Loucy (cell line): ENCODE data around the gene LRRC73.

Source experiments
- H2AFZ ChIP-seq: fragments of 200-600 bp; sonication (generic); 2 replicates; pipeline ENCODE4 v1.6.0; 2016; ENCODE audit warnings: antibody characterized with exemption, mild to moderate bottlenecking, low read length, moderate library complexity
- H3F3A ChIP-seq: fragments of 200-600 bp; 2 replicates; pipeline ENCODE4 v1.6.0; 2016; ENCODE audit warnings: antibody characterized with exemption, low read depth, mild to moderate bottlenecking
- H3K27me3 ChIP-seq: fragments of 200-600 bp; sonication (generic); 2 replicates; pipeline ENCODE4 v1.6.1; 2014; ENCODE audit warnings: low read length, mild to moderate bottlenecking; ENCODE audit not compliant: insufficient read depth, poor library complexity, severe bottlenecking
- H3K36me3 ChIP-seq: fragments of 200-600 bp; sonication (generic); 2 replicates; pipeline ENCODE4 v1.6.1; 2016; ENCODE audit warnings: low read length; ENCODE audit not compliant: insufficient read depth
- H3K4me1 ChIP-seq: fragments of 200-600 bp; sonication (generic); 2 replicates; pipeline ENCODE4 v1.5.1; 2014; ENCODE audit warnings: low read length, mild to moderate bottlenecking; ENCODE audit not compliant: insufficient read depth, poor library complexity, severe bottlenecking
- H3K4me2 ChIP-seq: fragments of 200-600 bp; sonication (generic); 2 replicates; pipeline ENCODE4 v1.6.0; 2014; ENCODE audit warnings: antibody characterized with exemption, low read length, low read depth, mild to moderate bottlenecking; ENCODE audit not compliant: poor library complexity, severe bottlenecking
- H3K4me3 ChIP-seq: fragments of 200-600 bp; sonication (generic); 2 replicates; pipeline ENCODE4 v1.5.1; 2014; ENCODE audit warnings: low read length, mild to moderate bottlenecking, mixed read lengths; ENCODE audit not compliant: poor library complexity, severe bottlenecking
- H3K79me2 ChIP-seq: fragments of 200-600 bp; sonication (generic); 2 replicates; pipeline ENCODE4 v1.6.1; 2014; ENCODE audit warnings: low read length; ENCODE audit not compliant: insufficient read depth
- H3K9ac ChIP-seq: fragments of 200-600 bp; sonication (generic); 2 replicates; pipeline ENCODE4 v1.6.0; 2014; ENCODE audit warnings: mild to moderate bottlenecking, low read depth, low read length, moderate library complexity; ENCODE audit not compliant: poor library complexity, severe bottlenecking
- H3K9me2 ChIP-seq: fragments of 200-600 bp; sonication (generic); replicated peaks from 2 replicates; pipeline ENCODE4 v1.6.1; 2016; ENCODE audit warnings: low read depth, low read length, mixed read lengths
- H3K9me3 ChIP-seq: fragments of 200-600 bp; sonication (generic); 2 replicates; pipeline ENCODE4 v1.6.1; 2014; ENCODE audit warnings: mild to moderate bottlenecking, antibody characterized with exemption, low read length, low read depth; ENCODE audit not compliant: insufficient read depth
- H4K20me1 ChIP-seq: fragments of 200-600 bp; sonication (generic); 2 replicates; pipeline ENCODE4 v1.6.0; 2014; ENCODE audit warnings: antibody characterized with exemption, low read length, mild to moderate bottlenecking; ENCODE audit not compliant: insufficient read depth, poor library complexity, severe bottlenecking
- EZH2phosphoT487 ChIP-seq: fragments of 200-600 bp; IDR thresholded peaks from 2 replicates; pipeline ENCODE4 v1.6.1; 2018; ENCODE audit warnings: antibody characterized with exemption, mild to moderate bottlenecking, moderate library complexity, borderline replicate concordance
- TF ChIP-seq, protein P1 (sequence below): fragments of 200-600 bp; sonication (generic); conservative IDR thresholded peaks from 2 replicates; pipeline ENCODE4 v1.5.1; 2014; ENCODE audit warnings: mild to moderate bottlenecking, antibody characterized with exemption, low read length

LRRC73 gene

DNA sequence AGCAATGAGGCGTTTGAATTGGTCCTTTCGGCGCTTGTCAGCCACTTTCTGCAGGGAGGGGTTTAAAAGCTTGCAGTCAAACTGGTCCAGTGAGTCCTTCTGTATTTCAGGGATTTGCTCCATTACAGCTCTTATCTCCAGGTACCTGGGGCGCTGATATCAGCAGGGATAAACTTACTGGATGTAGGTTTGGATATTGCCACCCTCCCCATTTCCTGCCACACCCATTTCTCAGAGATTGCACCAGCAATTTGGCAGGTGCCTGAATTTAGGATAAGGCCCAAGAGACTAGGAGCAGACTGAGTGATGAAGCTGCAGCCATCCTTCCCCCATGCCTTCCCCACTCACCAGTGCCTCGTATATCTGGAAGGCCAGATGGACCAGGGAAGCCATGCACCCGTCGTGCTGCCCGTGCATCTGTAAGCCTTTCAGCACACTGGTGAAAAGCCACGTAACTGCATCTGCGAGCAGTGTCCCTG, 14.4 kb upstream of the LRRC73 start:
- Histone ChIP-seq H3K9ac (no peak overlapping the region), H3K27me3 (no peaks in the 10 kb centered on the region), H3K4me1 (no peaks in the 10 kb centered on the region), H3F3A (no peaks in the 10 kb centered on the region), H3K4me2 (no peak overlapping the region), H3K9me3 (no peaks in the 10 kb centered on the region), H2AFZ (no peak overlapping the region), H3K9me2 (no peaks in the 10 kb centered on the region), H3K79me2 (peaks cover 7% of the 10 kb centered on the region; the same call in 1 of the 2 replicates), H3K4me3 (no peak overlapping the region), H3K36me3 (peaks cover 98% of the 10 kb centered on the region; the same call in 1 of the 2 replicates), H4K20me1 (no peaks in the 10 kb centered on the region)
- TF ChIP-seq, protein P1, sequence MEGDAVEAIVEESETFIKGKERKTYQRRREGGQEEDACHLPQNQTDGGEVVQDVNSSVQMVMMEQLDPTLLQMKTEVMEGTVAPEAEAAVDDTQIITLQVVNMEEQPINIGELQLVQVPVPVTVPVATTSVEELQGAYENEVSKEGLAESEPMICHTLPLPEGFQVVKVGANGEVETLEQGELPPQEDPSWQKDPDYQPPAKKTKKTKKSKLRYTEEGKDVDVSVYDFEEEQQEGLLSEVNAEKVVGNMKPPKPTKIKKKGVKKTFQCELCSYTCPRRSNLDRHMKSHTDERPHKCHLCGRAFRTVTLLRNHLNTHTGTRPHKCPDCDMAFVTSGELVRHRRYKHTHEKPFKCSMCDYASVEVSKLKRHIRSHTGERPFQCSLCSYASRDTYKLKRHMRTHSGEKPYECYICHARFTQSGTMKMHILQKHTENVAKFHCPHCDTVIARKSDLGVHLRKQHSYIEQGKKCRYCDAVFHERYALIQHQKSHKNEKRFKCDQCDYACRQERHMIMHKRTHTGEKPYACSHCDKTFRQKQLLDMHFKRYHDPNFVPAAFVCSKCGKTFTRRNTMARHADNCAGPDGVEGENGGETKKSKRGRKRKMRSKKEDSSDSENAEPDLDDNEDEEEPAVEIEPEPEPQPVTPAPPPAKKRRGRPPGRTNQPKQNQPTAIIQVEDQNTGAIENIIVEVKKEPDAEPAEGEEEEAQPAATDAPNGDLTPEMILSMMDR, result no peak
- TF ChIP-seq EZH2phosphoT487, result no peak

DNA sequence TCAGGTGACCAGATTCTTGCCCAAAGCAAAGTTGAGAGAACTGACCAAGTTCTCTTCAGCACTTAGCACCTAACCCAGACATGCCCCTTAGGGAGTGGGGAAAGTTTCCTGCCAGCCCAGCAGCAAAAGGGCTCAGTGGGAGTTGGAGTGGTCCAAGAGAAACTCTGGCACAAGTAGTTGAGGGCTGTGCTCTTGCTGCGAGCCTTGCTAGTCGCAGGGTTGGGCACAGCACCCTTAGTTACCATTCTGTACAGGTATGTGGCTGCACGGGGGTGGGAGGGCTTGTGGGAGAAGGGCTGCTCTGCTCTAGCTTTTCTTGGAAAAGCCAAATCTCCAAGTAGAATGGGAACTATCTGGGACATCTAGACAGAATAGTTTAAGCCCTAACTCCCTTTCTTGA, 13.1 kb upstream of the LRRC73 start:
- Histone ChIP-seq H3K9me3 (no peaks in the 10 kb centered on the region), H2AFZ (no peak overlapping the region), H3K9me2 (no peaks in the 10 kb centered on the region), H3K79me2 (peaks cover 20% of the 10 kb centered on the region), H3K4me2 (no peak overlapping the region), H3K9ac (no peak overlapping the region), H3K36me3 (peaks cover 91% of the 10 kb centered on the region; the same call in 1 of the 2 replicates), H3F3A (no peaks in the 10 kb centered on the region), H3K4me1 (peaks cover 8% of the 10 kb centered on the region), H3K4me3 (no peak overlapping the region), H4K20me1 (peaks cover 1% of the 10 kb centered on the region), H3K27me3 (no peaks in the 10 kb centered on the region)
- no peak for TF ChIP-seq EZH2phosphoT487
- TF ChIP-seq, protein P1, result no peak

DNA sequence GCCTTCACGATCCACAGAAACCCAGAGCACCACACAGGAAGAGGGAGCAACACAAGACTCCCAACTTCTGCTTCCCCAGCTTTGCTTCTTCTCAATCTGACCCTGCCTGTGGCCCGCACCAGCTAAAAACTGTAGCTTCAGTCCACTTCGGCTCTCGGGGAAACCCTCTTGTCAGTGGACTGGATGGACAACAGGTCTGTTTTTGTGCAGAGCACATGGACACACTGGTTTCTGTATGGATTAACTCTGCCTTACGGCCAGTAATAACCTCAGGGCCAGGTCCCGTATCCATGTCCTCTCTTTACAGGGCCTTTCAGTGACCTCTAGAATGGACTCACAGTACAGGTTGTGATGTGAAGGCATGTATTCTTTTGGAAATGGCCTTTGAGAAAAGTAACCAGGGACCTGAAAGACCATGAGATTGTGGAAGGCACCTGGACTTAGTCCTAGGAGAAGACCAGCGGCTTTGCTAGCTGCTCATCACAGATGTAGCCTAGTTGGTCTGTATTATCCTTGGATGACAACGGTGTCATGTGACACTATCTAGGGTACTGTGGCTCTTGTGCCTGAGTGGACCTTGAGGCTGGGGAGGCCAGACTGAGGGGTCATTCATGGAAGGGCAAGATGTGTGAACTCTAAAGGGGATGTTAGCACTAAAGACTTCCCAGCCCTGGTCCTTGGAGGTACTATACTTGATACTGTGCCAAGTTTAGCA, 12.6 kb upstream of the LRRC73 start:
- Histone ChIP-seq H3K4me2 (no peak overlapping the region), H2AFZ (no peak overlapping the region), H4K20me1 (peaks cover 7% of the 10 kb centered on the region), H3K9ac (no peak overlapping the region), H3K9me3 (no peaks in the 10 kb centered on the region), H3F3A (no peaks in the 10 kb centered on the region), H3K36me3 (peaks cover 85% of the 10 kb centered on the region; the same call in 1 of the 2 replicates), H3K4me3 (no peak overlapping the region), H3K4me1 (peaks cover 13% of the 10 kb centered on the region), H3K9me2 (no peaks in the 10 kb centered on the region), H3K27me3 (no peaks in the 10 kb centered on the region), H3K79me2 (peaks cover 25% of the 10 kb centered on the region)
- TF ChIP-seq, protein P1, result no peak
- no peak for TF ChIP-seq EZH2phosphoT487
